ENCODE results near the gene BRS3. TPM values are rescaled to one million over a fixed set of nuclear protein-coding genes. Genes with fewer than 3 reads are reported as not detected.

Gene BRS3
- total RNA-seq, 2 experiments from 2014 or later: not detected

DNA sequence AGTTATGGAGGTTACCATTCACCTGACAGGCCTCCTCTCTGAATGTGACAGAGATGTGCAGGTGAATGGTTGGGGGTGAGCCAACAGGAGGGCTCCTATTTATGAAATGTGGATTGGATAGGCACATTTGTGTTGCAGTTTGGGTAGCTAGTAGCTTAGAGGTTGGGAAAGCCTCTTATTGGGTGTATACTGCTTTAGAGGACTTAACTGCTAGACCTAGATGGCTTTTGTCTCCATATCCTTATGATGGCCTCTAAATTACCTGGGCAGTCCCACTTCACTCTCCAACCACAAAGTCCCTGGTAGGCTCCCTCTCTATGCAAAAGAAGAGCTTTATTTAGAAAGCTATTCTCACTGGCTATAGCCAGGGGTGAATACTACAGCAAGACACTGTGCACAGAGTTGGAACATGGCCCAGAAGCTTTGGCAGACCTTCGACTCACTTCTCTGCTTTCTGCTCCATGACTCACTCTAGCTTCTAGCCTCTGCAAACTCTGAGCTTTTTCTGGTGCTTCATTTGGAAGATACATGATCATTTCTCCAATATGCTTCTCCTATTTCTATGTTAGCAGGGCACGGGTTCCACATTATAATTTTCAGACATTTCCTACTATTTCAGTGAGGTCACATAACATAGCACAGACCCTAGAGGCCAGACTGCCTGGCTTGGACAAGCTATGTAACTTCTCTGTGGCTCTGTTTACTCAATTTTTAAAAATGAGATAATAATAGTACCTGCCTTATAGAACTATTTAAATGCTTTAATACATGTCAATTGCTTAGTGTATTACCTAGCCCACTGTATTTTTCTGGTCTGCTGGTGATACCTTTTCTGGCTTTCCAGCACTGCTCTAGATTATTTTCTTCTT lies 38.2 kb downstream of the BRS3 start:
- Histone ChIP-seq H3K9me2 (ENCODE audit: insufficient read depth, low read length) (no peaks in the 10 kb centered on the region), H3K4me2 (ENCODE audit: low read length) (no peak overlapping the region), H3K27ac (ENCODE audit: low read depth, low read length, poor library complexity, severe bottlenecking) (no peak overlapping the region), H3K4me3 (ENCODE audit: low read depth, low read length, poor library complexity, severe bottlenecking) (no peak overlapping the region), H3K9me3 (ENCODE audit: low read length) (no peaks in the 10 kb centered on the region), H3K36me3 (ENCODE audit: insufficient read depth, low read length) (no peaks in the 10 kb centered on the region), H3K4me1 (ENCODE audit: insufficient read depth, low read length, poor library complexity, severe bottlenecking) (no peaks in the 10 kb centered on the region), H4K20me1 (ENCODE audit: insufficient read depth, low read length) (no peaks in the 10 kb centered on the region), H2AFZ (ENCODE audit: low read length) (no peak overlapping the region), H3K79me2 (ENCODE audit: insufficient read depth, low read depth, low read length) (no peaks in the 10 kb centered on the region)
- TF ChIP-seq CTCF (conservative IDR thresholded peaks at IDR 0.05; ENCODE audit: low read length) (no peak), EZH2phosphoT487 (IDR thresholded peaks at IDR 0.05; ENCODE audit: borderline replicate concordance, low read depth, low read length) (no peak)
- no TSS peak for BruUV-seq (replicated peaks)
- ChIA-PET POLR2A (no interaction called here), CTCF (ENCODE audit: unreplicated experiment) (no interaction called here)
- DNase-seq (ENCODE audit: low spot score): no peak
- intact Hi-C loops (cut with micrococcal nuclease; ENCODE audit: unreplicated experiment): no loop called here

- H4K20me1 ChIP-seq (ENCODE audit: insufficient read depth, low read length): no peaks in the 10 kb centered on the region
- TF ChIP-seq EZH2phosphoT487 (IDR thresholded peaks at IDR 0.05; ENCODE audit: borderline replicate concordance, low read depth, low read length): no peak
- TF ChIP-seq CTCF (conservative IDR thresholded peaks at IDR 0.05; ENCODE audit: low read length): no peak
- H3K9me3 ChIP-seq (ENCODE audit: low read length): no peaks in the 10 kb centered on the region
- BruUV-seq (replicated peaks): no TSS peak
- ChIA-PET POLR2A (no interaction called here), CTCF (ENCODE audit: unreplicated experiment) (no interaction called here)
- no peaks in the 10 kb centered on the region for H3K79me2 ChIP-seq (ENCODE audit: insufficient read depth, low read depth, low read length)
- H3K9me2 ChIP-seq (ENCODE audit: insufficient read depth, low read length): no peaks in the 10 kb centered on the region
- no peak overlapping the region for H3K4me3 ChIP-seq (ENCODE audit: low read depth, low read length, poor library complexity, severe bottlenecking)
- H3K4me2 ChIP-seq (ENCODE audit: low read length): no peak overlapping the region
- no peak overlapping the region for H3K27ac ChIP-seq (ENCODE audit: low read depth, low read length, poor library complexity, severe bottlenecking)
- no peak for DNase-seq (ENCODE audit: low spot score)
- no peaks in the 10 kb centered on the region for H3K4me1 ChIP-seq (ENCODE audit: insufficient read depth, low read length, poor library complexity, severe bottlenecking)
- H3K36me3 ChIP-seq (ENCODE audit: insufficient read depth, low read length): no peaks in the 10 kb centered on the region
- intact Hi-C loops (cut with micrococcal nuclease; ENCODE audit: unreplicated experiment): no loop called here
- H2AFZ ChIP-seq (ENCODE audit: low read length): no peak overlapping the region
These were observed 41.0 kb downstream of the BRS3 start for GRCh38 chrX:136528645-136529315.

GRCh38 chrX:136529795-136530194 lies 42.0 kb downstream of the BRS3 start:
- H3K9me3 ChIP-seq (ENCODE audit: low read length): no peaks in the 10 kb centered on the region
- H4K20me1 ChIP-seq (ENCODE audit: insufficient read depth, low read length): no peaks in the 10 kb centered on the region
- ChIA-PET POLR2A (no interaction called here), CTCF (ENCODE audit: unreplicated experiment) (no interaction called here)
- no peak overlapping the region for H3K4me3 ChIP-seq (ENCODE audit: low read depth, low read length, poor library complexity, severe bottlenecking)
- no peak overlapping the region for H3K4me2 ChIP-seq (ENCODE audit: low read length)
- TF ChIP-seq CTCF (conservative IDR thresholded peaks at IDR 0.05; ENCODE audit: low read length) (no peak), EZH2phosphoT487 (IDR thresholded peaks at IDR 0.05; ENCODE audit: borderline replicate concordance, low read depth, low read length) (no peak)
- H3K9me2 ChIP-seq (ENCODE audit: insufficient read depth, low read length): no peaks in the 10 kb centered on the region
- no peaks in the 10 kb centered on the region for H3K36me3 ChIP-seq (ENCODE audit: insufficient read depth, low read length)
- BruUV-seq (replicated peaks): no TSS peak
- intact Hi-C loops (cut with micrococcal nuclease; ENCODE audit: unreplicated experiment): no loop called here
- no peaks in the 10 kb centered on the region for H3K4me1 ChIP-seq (ENCODE audit: insufficient read depth, low read length, poor library complexity, severe bottlenecking)
- no peak for DNase-seq (ENCODE audit: low spot score)
- no peaks in the 10 kb centered on the region for H3K79me2 ChIP-seq (ENCODE audit: insufficient read depth, low read depth, low read length)
- H3K27ac ChIP-seq (ENCODE audit: low read depth, low read length, poor library complexity, severe bottlenecking): no peak overlapping the region
- no peak overlapping the region for H2AFZ ChIP-seq (ENCODE audit: low read length)
